Endothelial cell of umbilical vein (primary cell): ENCODE measurements around the gene DAB2IP. TPM values are rescaled to one million over a fixed set of nuclear protein-coding genes. Genes with fewer than 3 reads are reported as not detected.
A peak's percentile ranks its signal among the peaks of the same experiment; 100 is the strongest.

Experiments used
- BruUV-seq: library from RNA; stranded (reverse); fragments of 400-500 nt; replicated peaks from 2 replicates; lab custom pipeline; 2021; lab: Mats Ljungman, UMichigan
- CTCF ChIA-PET: fragments of 300-600, 350-600 bp; sonication (Branson Sonifier 250); formaldehyde crosslinking; loops from one replicate; lab custom pipeline; 2021; ENCODE audit warnings: antibody characterized with exemption, inconsistent platforms; lab: Charles Lee
- POLR2A ChIA-PET: fragments of 300-600, 350-600 bp; sonication (Branson Sonifier 250); formaldehyde crosslinking; loops from one replicate; lab custom pipeline; 2021; ENCODE audit warnings: antibody characterized with exemption, inconsistent platforms; lab: Charles Lee
- DNase-seq: peaks from one replicate; pipeline ENCODE4 v3.0.0-alpha.2; 2011; ENCODE audit warnings: low read depth, low spot score
- FAIRE-seq: peaks from 2 replicates; lab custom pipeline; 2011; peaks lifted over from hg19 to GRCh38; lab: Jason Lieb, UNC
- H2AFZ ChIP-seq: 2 replicates; pipeline ENCODE4 v1.6.0; 2012; ENCODE audit warnings: low read depth, low read length, control low read depth, inconsistent platforms
- H3K27ac ChIP-seq: 2 replicates; pipeline ENCODE4 v1.5.1; 2011; ENCODE audit warnings: low read depth, mild to moderate bottlenecking, control low read depth, low read length, moderate library complexity; ENCODE audit not compliant: insufficient read depth
- H3K27me3 ChIP-seq, 2 experiments: 2 replicates each; pipeline versions ENCODE4 v1.6.0 to v1.6.1; 2011; ENCODE audit warnings: low read length in 2 of 2, mixed read lengths in 1 of 2; ENCODE audit not compliant: control insufficient read depth in 2 of 2, insufficient read depth in 2 of 2
- H3K36me3 ChIP-seq, 2 experiments: 2 replicates in 1 of 2; 3 replicates in 1 of 2; pipeline ENCODE4 v1.5.1; 2011; ENCODE audit warnings: low read length in 2 of 2, mild to moderate bottlenecking in 1 of 2, moderate library complexity in 1 of 2; ENCODE audit not compliant: control insufficient read depth in 2 of 2, insufficient read depth in 2 of 2; ENCODE audit errors: extremely low read depth in 1 of 2
- H3K4me1 ChIP-seq: 3 replicates; pipeline ENCODE4 v1.5.1; 2011; ENCODE audit warnings: mild to moderate bottlenecking, low read length; ENCODE audit not compliant: control insufficient read depth, insufficient read depth; ENCODE audit errors: extremely low read depth
- H3K4me2 ChIP-seq: 2 replicates; pipeline ENCODE4 v1.6.1; 2011; ENCODE audit warnings: low read length, control low read depth, mixed read lengths; ENCODE audit not compliant: insufficient read depth
- H3K4me3 ChIP-seq, 3 experiments: fragments of 200-600 bp in 1 of 3; sonication (generic), shearing (Covaris generic) in 1 of 3; replicated peaks in 1 of 3; 2 replicates each; pipeline ENCODE4 v1.5.1; 2011 to 2016; ENCODE audit warnings: control low read depth in 3 of 3, low read length in 3 of 3, mild to moderate bottlenecking in 2 of 3, inconsistent platforms in 1 of 3, low read depth in 1 of 3, moderate library complexity in 1 of 3; ENCODE audit not compliant: insufficient read depth in 1 of 3
- H3K79me2 ChIP-seq: 2 replicates; pipeline ENCODE4 v1.6.0; 2012; ENCODE audit warnings: low read length, inconsistent platforms; ENCODE audit not compliant: control insufficient read depth, insufficient read depth
- H3K9ac ChIP-seq: replicated peaks from 2 replicates; pipeline ENCODE3; 2011; ENCODE audit warnings: low read length, control low read depth; ENCODE audit not compliant: insufficient read depth; ENCODE audit errors: extremely low read depth
- H3K9me1 ChIP-seq: replicated peaks from 3 replicates; pipeline ENCODE4 v1.6.0; 2011; ENCODE audit warnings: mild to moderate bottlenecking, low read length; ENCODE audit not compliant: control insufficient read depth, insufficient read depth; ENCODE audit errors: extremely low read depth
- H3K9me3 ChIP-seq: replicated peaks from 2 replicates; pipeline ENCODE4 v1.5.1; 2012; ENCODE audit warnings: low read length, inconsistent platforms; ENCODE audit not compliant: control insufficient read depth, insufficient read depth
- H4K20me1 ChIP-seq: replicated peaks from 2 replicates; pipeline ENCODE3; 2011; ENCODE audit warnings: mild to moderate bottlenecking, low read length; ENCODE audit not compliant: control insufficient read depth, insufficient read depth; ENCODE audit errors: extremely low read depth
- FOS ChIP-seq: IDR thresholded peaks from 2 replicates; pipeline ENCODE4 v1.6.1; 2011; ENCODE audit warnings: mild to moderate bottlenecking, low read length, moderate library complexity, borderline replicate concordance; ENCODE audit not compliant: insufficient read depth
- GATA2 ChIP-seq: IDR thresholded peaks from 2 replicates; pipeline ENCODE4 v1.7.0; 2011; ENCODE audit warnings: low read depth, mild to moderate bottlenecking, moderate library complexity, mixed read lengths, low read length; ENCODE audit not compliant: insufficient read length, insufficient read depth
- POLR2AphosphoS5 ChIP-seq: IDR thresholded peaks from 2 replicates; pipeline ENCODE4 v1.6.1; 2012; ENCODE audit warnings: low read depth, mild to moderate bottlenecking, control low read depth, low read length, moderate library complexity; ENCODE audit not compliant: insufficient read depth
- dilution Hi-C: fragments of 300-500 bp; cut with MboI; formaldehyde crosslinking; loops from one replicate; pipeline ENCODE4 v1.15.0; 2019; ENCODE audit warnings: low sequenced_read_pairs; ENCODE audit not compliant: extremely low pct_ligation_motif_present
- intact Hi-C: fragments of 100-400 bp; cut with micrococcal nuclease; formaldehyde crosslinking; loops from one replicate; pipeline ENCODE4 v1.10.0; 2022
- polyA plus RNA-seq, 4 experiments: library from polyadenylated mRNA; depleted of rRNA in 3 of 4; stranded (reverse) in 3 of 4; unstranded in 1 of 4; fragments of >200 nt; gene quantifications; 2 replicates each; pipeline versions ENCODE4 v1.2.1 to v1.2.3, GENCODE V29; 2011 to 2012; ENCODE audit warnings: missing spikeins in 1 of 4
- total RNA-seq: library from RNA; stranded (reverse); gene quantifications from 2 replicates; pipeline ENCODE4 v1.2.3, GENCODE V29; 2021

DAB2IP gene
- total and polyA plus RNA-seq, 2 donors (not counting 3 experiments of a cell fraction or from before 2014, with no cell fraction given) = 29.2 to 53.6 TPM

DNA sequence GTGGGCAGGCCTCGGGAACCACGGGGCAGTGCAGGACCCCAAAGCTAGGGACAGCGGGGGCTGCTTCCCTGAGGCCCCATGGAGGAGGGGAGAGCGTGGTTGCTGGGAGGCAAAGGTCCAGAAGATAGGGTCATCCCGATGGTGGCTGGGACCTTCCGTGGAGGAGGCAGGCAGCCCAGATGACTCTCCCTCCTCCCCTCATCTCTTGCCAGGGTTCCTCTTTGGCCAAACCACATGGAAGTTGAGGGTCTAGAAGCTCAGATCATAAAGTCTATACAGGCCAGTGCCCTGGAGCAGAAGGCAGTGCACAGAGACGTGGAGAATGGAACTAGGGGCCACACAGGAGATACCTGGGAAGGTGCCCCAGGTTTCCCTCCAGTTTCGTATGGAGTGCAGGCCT is 22.6 kb downstream of the DAB2IP start:
- FAIRE-seq = no peak
- BruUV-seq = no TSS peak
- DNase-seq = no peak
- no peaks in the 10 kb centered on the region for H3K4me1 ChIP-seq
- no peaks in the 10 kb centered on the region for H3K79me2 ChIP-seq
- H3K27ac ChIP-seq = no peak overlapping the region
- H2AFZ ChIP-seq = no peak overlapping the region
- H3K36me3 ChIP-seq = no peaks in the 10 kb centered on the region
- ChIA-PET POLR2A (no interaction called here), CTCF (interaction anchor here (1.4 to 3.7 kb wide), 2 partner anchors 9 to 13 kb away, joined by 6 to 19 read pairs; no protein-coding TSS in a partner anchor)
- H4K20me1 ChIP-seq = no peaks in the 10 kb centered on the region
- dilution Hi-C loops = no loop called here
- H3K9me1 ChIP-seq = no peaks in the 10 kb centered on the region
- H3K9me3 ChIP-seq = no peaks in the 10 kb centered on the region
- H3K4me2 ChIP-seq = no peak overlapping the region
- TF ChIP-seq GATA2 = no peak
- H3K27me3 ChIP-seq = no peaks in the 10 kb centered on the region
- intact Hi-C loops = no loop called here
- H3K9ac ChIP-seq = no peak overlapping the region
- no peak overlapping the region for H3K4me3 ChIP-seq

GRCh38 chr9:121674952-121675351 is 23.5 kb downstream of the DAB2IP start:
- FAIRE-seq (peak; percentile 18), DNase-seq (no peak)
- Histone ChIP-seq H4K20me1 (no peaks in the 10 kb centered on the region), H3K9ac (no peak overlapping the region), H3K27ac (no peak overlapping the region), H2AFZ (no peak overlapping the region), H3K36me3 (peaks cover 0 to 6% of the 10 kb centered on the region in 2 experiments), H3K4me1 (no peaks in the 10 kb centered on the region), H3K9me3 (no peaks in the 10 kb centered on the region), H3K4me3 (no peak overlapping the region), H3K79me2 (no peaks in the 10 kb centered on the region), H3K27me3 (no peaks in the 10 kb centered on the region), H3K4me2 (no peak overlapping the region), H3K9me1 (no peaks in the 10 kb centered on the region)
- dilution Hi-C loops (no loop called here), intact Hi-C loops (no loop called here)
- CTCF ChIA-PET = interaction anchor here (0.6 to 3.7 kb wide), 2 partner anchors 8 to 12 kb away, joined by 3 to 19 read pairs; no protein-coding TSS in a partner anchor
- POLR2A ChIA-PET = no interaction called here
- TF ChIP-seq POLR2AphosphoS5 (no peak), FOS (peak; percentile 58)
- no TSS peak for BruUV-seq
